NCI-H1930 (cell line): ENCODE measurements around the gene FXYD6.
A peak's percentile ranks its signal among the peaks of the same experiment; 100 is the strongest.

Experiments used
- DNase-seq, 2 experiments: peaks; one replicate each; lab custom pipeline; 2025; lab: John Stamatoyannopoulos, UW

Gene FXYD6

GRCh38 chr11:117910525-117910924, 34.1 kb upstream of the FXYD6 start:
- no peak for DNase-seq

GRCh38 chr11:117909611-117910382, 33.3 kb upstream of the FXYD6 start:
- no peak for DNase-seq

DNA sequence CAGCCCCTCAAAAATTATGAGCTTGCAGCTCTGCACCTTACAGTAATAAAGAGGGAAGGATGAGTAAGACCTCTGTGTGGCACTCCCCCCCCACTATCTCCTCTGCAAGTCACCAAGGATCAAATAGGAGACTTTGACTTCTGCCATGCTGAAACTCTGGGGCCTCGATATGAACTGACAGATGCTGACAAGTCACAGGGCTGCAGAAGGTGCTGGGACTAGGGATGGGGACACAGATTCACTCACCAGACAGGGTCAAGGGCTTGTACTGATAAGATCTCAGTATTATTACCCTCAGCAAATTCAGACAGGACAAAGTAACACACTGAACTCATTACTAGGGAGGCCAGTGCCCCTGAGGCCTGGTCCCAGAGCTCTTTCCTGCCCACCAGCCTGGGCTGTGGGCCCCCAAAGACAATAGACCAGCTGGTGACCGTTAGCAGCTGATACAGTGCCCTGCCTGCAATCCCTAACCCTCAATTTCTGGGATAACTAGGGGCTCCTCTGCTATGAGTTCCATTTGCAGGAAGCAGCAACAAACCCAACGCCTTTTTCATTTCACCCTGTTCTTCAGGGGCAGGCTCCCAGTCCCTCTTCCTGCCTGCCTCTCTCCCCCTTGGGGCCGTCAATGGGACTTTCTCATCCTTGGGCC, 32.6 kb upstream of the FXYD6 start:
- no peak for DNase-seq

DNA sequence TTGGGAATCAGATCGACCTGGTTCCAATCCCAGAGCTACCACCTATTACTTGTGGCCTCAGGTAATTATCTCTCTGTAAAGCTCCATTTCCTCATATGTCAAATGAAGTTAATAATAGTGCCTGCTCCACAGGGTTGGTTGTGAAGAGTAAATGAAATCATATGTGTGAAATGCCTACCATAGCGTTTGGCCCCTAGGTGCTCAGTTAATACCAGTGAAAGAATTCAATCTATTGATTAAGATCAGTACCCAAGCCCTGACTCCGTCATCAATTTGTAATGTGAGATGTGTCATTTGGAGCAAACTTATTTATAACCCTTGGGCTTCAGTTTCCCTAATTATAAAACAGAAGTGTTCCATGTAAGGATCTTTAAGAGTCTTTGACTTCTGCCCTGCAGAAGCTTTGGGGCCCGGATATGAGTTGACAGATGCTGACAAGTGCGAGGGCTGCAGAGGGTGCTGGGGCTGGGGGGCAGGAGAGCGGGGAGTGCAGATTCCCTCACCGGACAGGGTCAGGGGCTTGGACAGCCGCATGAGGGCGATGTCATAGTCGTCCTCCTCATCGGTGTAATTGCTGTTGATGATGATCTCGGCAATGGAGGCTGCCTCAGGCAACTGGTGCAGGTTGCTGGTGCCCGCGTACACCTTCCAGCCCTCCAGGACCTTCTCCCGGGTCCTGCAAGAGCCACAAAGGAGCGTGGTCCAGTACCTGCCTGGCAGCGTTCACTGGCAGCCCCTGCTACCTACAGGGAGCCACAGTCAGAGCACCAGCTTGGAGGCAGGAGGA, 31.8 kb upstream of the FXYD6 start:
- no peak for DNase-seq

- DNase-seq: peak; percentile 62
These were observed 31.0 kb upstream of the FXYD6 start for GRCh38 chr11:117907276-117908108.

DNA sequence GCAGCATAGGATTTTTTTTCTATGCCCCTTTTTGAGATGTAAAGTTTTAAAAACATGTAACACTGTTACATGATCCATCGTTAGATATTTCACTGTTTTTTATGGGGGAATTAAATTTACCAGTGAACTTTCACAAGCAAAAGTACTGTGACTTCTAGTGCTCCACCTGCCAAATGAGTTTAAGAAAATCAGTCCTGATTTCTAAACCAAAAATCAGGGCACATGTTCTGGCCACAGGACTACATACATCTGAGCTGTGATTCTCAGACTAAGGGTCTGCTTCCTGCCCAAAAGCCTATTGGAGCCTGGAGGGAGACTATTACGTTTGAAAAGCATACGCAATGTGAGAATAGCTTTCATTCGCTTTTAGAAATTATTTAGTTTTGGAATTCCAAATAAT, 30.3 kb upstream of the FXYD6 start:
- no peak for DNase-seq

- no peak for DNase-seq
These were observed 29.7 kb upstream of the FXYD6 start for GRCh38 chr11:117906126-117906525.

DNA sequence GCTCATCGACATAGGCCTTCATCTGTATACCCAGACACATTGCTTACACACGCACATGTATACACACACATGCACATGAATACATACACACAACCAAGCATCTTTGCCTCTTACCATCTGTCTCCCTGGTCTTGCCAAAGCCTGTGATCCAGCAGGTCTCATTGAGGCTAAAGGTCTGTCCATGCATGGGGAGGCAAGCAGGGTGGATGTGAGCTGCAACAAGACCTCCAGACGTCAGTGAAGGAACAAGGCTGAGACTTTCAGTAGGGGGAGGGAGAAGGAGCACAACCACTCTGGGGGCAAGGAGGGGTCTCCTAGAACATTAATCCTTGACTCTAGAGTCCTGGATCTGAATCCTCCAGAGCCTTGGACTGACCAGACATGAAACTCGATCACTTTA, 29.1 kb upstream of the FXYD6 start:
- no peak for DNase-seq

GRCh38 chr11:117903505-117904382, 27.3 kb upstream of the FXYD6 start:
- DNase-seq: no peak

DNA sequence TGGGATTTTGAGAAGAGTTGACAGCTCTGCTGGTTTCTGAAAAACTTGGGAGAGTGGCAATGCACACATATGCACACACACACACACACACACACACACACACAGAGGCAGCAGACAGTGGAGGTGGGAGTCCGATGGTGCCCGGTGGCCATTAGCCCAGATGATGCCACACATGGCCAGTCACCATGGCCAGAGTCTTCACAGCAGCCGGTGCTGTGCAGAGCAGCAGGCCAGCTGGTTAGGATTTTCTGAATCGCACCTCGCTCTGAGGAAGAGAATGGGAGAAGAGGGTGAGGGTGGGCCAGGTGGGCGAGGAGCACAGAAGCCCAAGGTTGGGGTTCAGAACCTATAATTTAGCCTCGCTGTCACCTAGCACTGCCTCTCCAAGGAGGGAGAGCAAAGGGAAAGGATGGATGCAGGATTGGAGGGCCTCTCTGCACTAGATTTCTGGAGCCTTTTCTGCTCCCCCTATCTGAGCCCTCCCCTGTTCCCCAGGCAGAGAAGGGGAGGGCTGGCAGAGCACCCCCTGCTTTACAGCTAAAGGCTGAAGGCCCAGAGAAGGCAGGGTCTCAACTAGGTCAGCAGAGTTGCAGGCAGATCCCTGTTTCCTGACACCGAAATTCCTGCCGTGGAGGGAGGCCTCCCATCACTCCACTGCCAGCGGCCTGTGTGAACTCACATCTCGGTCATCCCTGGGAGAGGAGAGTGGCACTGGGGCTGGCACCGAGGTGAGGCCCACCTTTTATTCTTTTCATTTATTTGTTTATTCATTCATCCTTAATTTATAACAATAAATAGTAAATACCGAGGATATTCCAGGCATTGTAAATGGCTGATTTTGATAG, 25.8 kb upstream of the FXYD6 start:
- DNase-seq: no peak

DNA sequence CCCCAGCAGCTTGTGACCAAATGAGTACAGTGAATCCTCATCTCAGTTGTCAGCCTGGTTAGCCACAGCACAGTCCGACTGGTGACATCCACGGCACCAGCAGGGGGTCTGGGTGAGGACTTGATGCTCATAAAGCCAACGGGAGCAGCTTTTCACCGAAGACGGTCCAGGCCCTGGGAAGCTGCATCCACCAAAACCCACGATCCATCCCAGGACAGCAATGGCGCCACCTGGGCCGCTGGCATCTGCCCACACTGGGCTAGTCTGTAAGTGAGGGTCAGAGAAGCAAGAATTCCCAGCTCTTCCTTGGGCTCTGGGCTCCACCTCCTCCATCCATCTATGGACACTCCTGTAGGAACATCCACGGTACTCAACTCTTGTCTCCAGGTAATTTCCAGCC, 25.1 kb upstream of the FXYD6 start:
- DNase-seq: no peak

GRCh38 chr11:117900720-117901440, 24.4 kb upstream of the FXYD6 start:
- DNase-seq: no peak

- DNase-seq: no peak
These were observed 23.7 kb upstream of the FXYD6 start for GRCh38 chr11:117900121-117900648.

DNA sequence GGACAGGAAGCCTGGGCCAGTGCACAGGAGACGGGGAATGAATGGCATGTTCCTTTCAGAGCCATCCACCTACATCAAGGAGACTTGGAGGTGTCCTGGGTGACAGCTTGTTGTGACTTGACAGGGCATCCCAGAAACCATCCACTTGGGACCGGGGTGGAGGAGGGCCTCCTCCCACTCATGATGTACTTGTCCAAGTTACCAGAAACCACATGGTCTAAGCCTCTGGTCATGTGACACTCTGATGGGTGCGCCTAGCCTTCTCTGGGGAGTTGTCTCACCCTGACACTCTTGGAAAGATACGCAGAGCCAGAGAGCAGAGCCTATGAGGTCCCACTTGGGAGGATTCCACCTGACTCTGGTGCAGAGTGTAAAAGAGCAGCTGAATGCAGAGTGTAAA, 21.6 kb upstream of the FXYD6 start:
- no peak for DNase-seq

- no peak for DNase-seq
These were observed 16.2 kb upstream of the FXYD6 start for GRCh38 chr11:117892651-117893050.

- DNase-seq: no peak
These were observed 14.9 kb upstream of the FXYD6 start for GRCh38 chr11:117891362-117891761.

- no peak for DNase-seq
These were observed 11.7 kb upstream of the FXYD6 start for GRCh38 chr11:117888139-117888566.

DNA sequence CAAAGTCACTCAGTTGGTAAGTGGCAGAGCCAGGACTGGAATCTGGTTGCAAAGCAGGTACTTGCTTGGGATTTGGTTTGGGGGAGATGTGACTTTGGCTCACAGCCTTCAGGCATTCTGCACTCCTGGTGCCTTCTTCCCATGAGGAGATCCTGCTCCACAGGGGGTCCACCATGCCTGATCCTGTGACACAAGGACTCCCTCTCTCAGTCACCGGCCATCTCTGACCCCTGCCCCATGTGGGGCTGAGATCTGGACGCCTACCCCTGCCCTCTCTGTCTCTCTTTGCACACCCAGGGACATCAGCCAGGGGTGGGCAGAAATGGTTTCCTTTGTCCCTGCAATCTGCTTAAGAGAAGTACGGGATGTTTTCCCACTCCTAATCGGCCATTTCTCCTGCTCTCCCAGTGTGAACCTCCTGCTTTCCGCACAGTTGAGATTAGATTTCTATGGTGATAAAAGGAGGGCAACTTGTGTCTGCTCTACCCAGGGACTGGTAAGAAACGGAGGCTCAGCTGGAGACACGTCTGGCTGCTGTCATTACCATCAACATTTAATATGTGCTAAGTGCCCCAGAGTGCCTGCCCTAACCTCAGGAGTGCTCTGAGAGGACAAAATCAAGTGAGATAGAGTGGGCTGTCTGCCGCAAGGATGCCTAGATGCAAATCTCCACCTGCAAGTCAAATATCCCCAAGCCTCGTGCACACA, 11.1 kb upstream of the FXYD6 start:
- no peak for DNase-seq
